HepG2 (cell line): ENCODE data around the gene SMPD2. TPM values are rescaled to one million over a fixed set of nuclear protein-coding genes. Genes with fewer than 3 reads are reported as not detected.

Experiments used
- AGO2 ChIP-seq: fragments of 200-400 bp; formaldehyde crosslinking; optimal IDR thresholded peaks from 2 replicates; pipeline ENCODE3; 2017; ENCODE audit warnings: mild to moderate bottlenecking, low read depth, low read length, moderate library complexity
- ATAD3A ChIP-seq: sonication (generic); formaldehyde crosslinking; IDR thresholded peaks from 2 replicates; pipeline ENCODE4 v1.4.0; 2020; ENCODE audit warnings: missing genetic modification reagents
- FOXP1 ChIP-seq, 2 experiments: fragments of 450-650 bp in 1 of 2; IDR thresholded peaks; 2 replicates each; pipeline ENCODE4 v1.6.1; 2017 to 2018; ENCODE audit warnings: antibody characterized with exemption in 1 of 2
- HNRNPL ChIP-seq: fragments of 200-400 bp; formaldehyde crosslinking; IDR thresholded peaks from 2 replicates; pipeline ENCODE4 v1.6.1; 2017; ENCODE audit warnings: mild to moderate bottlenecking, low read depth, low read length
- KAT8 ChIP-seq: IDR thresholded peaks from 2 replicates; pipeline ENCODE4 v1.6.1; 2016; ENCODE audit warnings: missing genetic modification reagents, missing compliant biosample characterization
- MBD4 ChIP-seq: IDR thresholded peaks from 2 replicates; pipeline ENCODE4 v1.6.1; 2012; ENCODE audit warnings: low read length, inconsistent platforms, borderline replicate concordance
- NPAS2 ChIP-seq: sonication (generic); formaldehyde crosslinking; IDR thresholded peaks from 2 replicates; pipeline ENCODE4 v1.8.0; 2022; ENCODE audit warnings: mild to moderate bottlenecking, missing genetic modification reagents, borderline replicate concordance
- PHF20 ChIP-seq: sonication (generic); formaldehyde crosslinking; IDR thresholded peaks from 2 replicates; pipeline ENCODE4 v1.5.0; 2020; ENCODE audit warnings: mild to moderate bottlenecking, missing genetic modification reagents
- RBM39 ChIP-seq: fragments of 200-400 bp; formaldehyde crosslinking; IDR thresholded peaks from one replicate; pipeline ENCODE4 v1.6.1; 2018; ENCODE audit warnings: antibody characterized with exemption, mild to moderate bottlenecking, low read depth, low read length; ENCODE audit not compliant: poor library complexity, severe bottlenecking
- YEATS2 ChIP-seq: sonication (generic); formaldehyde crosslinking; IDR thresholded peaks from 2 replicates; pipeline ENCODE4 v1.4.0; 2020; ENCODE audit warnings: missing genetic modification reagents, borderline replicate concordance
- YY1 ChIP-seq: IDR thresholded peaks from 2 replicates; pipeline ENCODE4 v1.6.1; 2011; ENCODE audit warnings: low read length, low read depth, moderate library complexity, mild to moderate bottlenecking; ENCODE audit not compliant: insufficient read depth, insufficient replicate concordance
- ZNF138 ChIP-seq: sonication (generic); formaldehyde crosslinking; IDR thresholded peaks from 2 replicates; pipeline ENCODE4 v1.5.0; 2020; ENCODE audit warnings: mild to moderate bottlenecking, low read depth, missing genetic modification reagents
- ZNF331 ChIP-seq: sonication (generic); formaldehyde crosslinking; IDR thresholded peaks from 2 replicates; pipeline ENCODE4 v1.4.0; 2020; ENCODE audit warnings: missing genetic modification reagents
- ZSCAN25 ChIP-seq: sonication (generic); formaldehyde crosslinking; IDR thresholded peaks from 2 replicates; pipeline ENCODE4 v1.8.0; 2022; ENCODE audit warnings: mild to moderate bottlenecking, missing genetic modification reagents
- polyA plus RNA-seq, 8 experiments: library from polyadenylated mRNA; depleted of rRNA in 3 of 8; stranded (reverse) in 7 of 8; unstranded in 1 of 8; fragments of >200 nt; fragmentation: Illumina TruSeq in 4 of 8; extraction: Trizol in 4 of 8; gene quantifications; 2 replicates each; pipeline versions ENCODE4 v1.2.1 to v1.2.3, GENCODE V29; 2011 to 2016; ENCODE audit warnings: low read depth in 4 of 8, missing spikeins in 1 of 8, mixed read lengths in 1 of 8; ENCODE audit not compliant: insufficient read depth in 1 of 8
- total RNA-seq, 5 experiments: library from RNA; depleted of rRNA; stranded (reverse); fragments of >200 nt; fragmentation: Illumina TruSeq; extraction: Trizol; gene quantifications; 2 replicates each; pipeline ENCODE4 v1.2.3, GENCODE V29; 2016; ENCODE audit warnings: low read depth in 1 of 5
- TF ChIP-seq, protein P1 (sequence below): sonication (generic); formaldehyde crosslinking; IDR thresholded peaks from 2 replicates; pipeline ENCODE4 v1.4.0; 2020; ENCODE audit warnings: missing genetic modification reagents, borderline replicate concordance
- TF ChIP-seq, protein P2 (sequence below): sonication (generic); formaldehyde crosslinking; IDR thresholded peaks from 2 replicates; pipeline ENCODE4 v1.5.0; 2020; ENCODE audit warnings: missing genetic modification reagents
- TF ChIP-seq, protein P3 (sequence below): sonication (generic); formaldehyde crosslinking; IDR thresholded peaks from 2 replicates; pipeline ENCODE4 v1.4.0; 2020; ENCODE audit warnings: missing genetic modification reagents
- TF ChIP-seq, protein P4 (sequence below): IDR thresholded peaks from 2 replicates; pipeline ENCODE4 v1.6.1; 2016; ENCODE audit warnings: missing compliant biosample characterization, missing genetic modification reagents, borderline replicate concordance
- TF ChIP-seq, protein P5 (sequence below): sonication (generic); formaldehyde crosslinking; IDR thresholded peaks from 2 replicates; pipeline ENCODE4 v1.4.0; 2020; ENCODE audit warnings: mild to moderate bottlenecking, missing genetic modification reagents
- TF ChIP-seq, protein P6 (sequence below): IDR thresholded peaks from 2 replicates; pipeline ENCODE4 v1.6.1; 2016; ENCODE audit warnings: missing biosample characterization, missing genetic modification reagents, low read depth

The SMPD2 gene
- total and polyA plus RNA-seq, 2 of the 13 experiments (the other 11 are each of a cell fraction or from before 2014, with no cell fraction given) = 5.9 to 10.6 TPM

- TF ChIP-seq, protein P1, sequence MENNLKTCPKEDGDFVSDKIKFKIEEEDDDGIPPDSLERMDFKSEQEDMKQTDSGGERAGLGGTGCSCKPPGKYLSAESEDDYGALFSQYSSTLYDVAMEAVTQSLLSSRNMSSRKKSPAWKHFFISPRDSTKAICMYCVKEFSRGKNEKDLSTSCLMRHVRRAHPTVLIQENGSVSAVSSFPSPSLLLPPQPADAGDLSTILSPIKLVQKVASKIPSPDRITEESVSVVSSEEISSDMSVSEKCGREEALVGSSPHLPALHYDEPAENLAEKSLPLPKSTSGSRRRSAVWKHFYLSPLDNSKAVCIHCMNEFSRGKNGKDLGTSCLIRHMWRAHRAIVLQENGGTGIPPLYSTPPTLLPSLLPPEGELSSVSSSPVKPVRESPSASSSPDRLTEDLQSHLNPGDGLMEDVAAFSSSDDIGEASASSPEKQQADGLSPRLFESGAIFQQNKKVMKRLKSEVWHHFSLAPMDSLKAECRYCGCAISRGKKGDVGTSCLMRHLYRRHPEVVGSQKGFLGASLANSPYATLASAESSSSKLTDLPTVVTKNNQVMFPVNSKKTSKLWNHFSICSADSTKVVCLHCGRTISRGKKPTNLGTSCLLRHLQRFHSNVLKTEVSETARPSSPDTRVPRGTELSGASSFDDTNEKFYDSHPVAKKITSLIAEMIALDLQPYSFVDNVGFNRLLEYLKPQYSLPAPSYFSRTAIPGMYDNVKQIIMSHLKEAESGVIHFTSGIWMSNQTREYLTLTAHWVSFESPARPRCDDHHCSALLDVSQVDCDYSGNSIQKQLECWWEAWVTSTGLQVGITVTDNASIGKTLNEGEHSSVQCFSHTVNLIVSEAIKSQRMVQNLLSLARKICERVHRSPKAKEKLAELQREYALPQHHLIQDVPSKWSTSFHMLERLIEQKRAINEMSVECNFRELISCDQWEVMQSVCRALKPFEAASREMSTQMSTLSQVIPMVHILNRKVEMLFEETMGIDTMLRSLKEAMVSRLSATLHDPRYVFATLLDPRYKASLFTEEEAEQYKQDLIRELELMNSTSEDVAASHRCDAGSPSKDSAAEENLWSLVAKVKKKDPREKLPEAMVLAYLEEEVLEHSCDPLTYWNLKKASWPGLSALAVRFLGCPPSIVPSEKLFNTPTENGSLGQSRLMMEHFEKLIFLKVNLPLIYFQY (CRISPR knock-in tag) = no peak
- TF ChIP-seq, protein P2, sequence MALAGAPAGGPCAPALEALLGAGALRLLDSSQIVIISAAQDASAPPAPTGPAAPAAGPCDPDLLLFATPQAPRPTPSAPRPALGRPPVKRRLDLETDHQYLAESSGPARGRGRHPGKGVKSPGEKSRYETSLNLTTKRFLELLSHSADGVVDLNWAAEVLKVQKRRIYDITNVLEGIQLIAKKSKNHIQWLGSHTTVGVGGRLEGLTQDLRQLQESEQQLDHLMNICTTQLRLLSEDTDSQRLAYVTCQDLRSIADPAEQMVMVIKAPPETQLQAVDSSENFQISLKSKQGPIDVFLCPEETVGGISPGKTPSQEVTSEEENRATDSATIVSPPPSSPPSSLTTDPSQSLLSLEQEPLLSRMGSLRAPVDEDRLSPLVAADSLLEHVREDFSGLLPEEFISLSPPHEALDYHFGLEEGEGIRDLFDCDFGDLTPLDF (CRISPR knock-in tag) = no peak
- TF ChIP-seq, protein P3, sequence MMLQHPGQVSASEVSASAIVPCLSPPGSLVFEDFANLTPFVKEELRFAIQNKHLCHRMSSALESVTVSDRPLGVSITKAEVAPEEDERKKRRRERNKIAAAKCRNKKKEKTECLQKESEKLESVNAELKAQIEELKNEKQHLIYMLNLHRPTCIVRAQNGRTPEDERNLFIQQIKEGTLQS (CRISPR knock-in tag) = no peak
- TF ChIP-seq KAT8 (CRISPR knock-in tag) (0 out of 2 replicates have a peak, but pooled peaks have one; percentile 25), YEATS2 (CRISPR knock-in tag) (0 out of 2 replicates have a peak, but pooled peaks have one; percentile 20), ZSCAN25 (CRISPR knock-in tag) (no peak), AGO2 (no peak), YY1 (no peak), ZNF138 (CRISPR knock-in tag) (no peak), ZNF331 (CRISPR knock-in tag) (0 out of 2 replicates have a peak, but pooled peaks have one; percentile 12), RBM39 (peak; percentile 8), FOXP1 (IDR thresholded peaks at IDR 0.05) (no peak), FOXP1 (CRISPR knock-in tag; IDR thresholded peaks at IDR 0.05) (no peak), HNRNPL (0 out of 2 replicates have a peak, but pooled peaks have one; percentile 10), NPAS2 (CRISPR knock-in tag) (no peak), ATAD3A (no peak), PHF20 (CRISPR knock-in tag) (no peak), MBD4 (no peak)
- TF ChIP-seq, protein P4, sequence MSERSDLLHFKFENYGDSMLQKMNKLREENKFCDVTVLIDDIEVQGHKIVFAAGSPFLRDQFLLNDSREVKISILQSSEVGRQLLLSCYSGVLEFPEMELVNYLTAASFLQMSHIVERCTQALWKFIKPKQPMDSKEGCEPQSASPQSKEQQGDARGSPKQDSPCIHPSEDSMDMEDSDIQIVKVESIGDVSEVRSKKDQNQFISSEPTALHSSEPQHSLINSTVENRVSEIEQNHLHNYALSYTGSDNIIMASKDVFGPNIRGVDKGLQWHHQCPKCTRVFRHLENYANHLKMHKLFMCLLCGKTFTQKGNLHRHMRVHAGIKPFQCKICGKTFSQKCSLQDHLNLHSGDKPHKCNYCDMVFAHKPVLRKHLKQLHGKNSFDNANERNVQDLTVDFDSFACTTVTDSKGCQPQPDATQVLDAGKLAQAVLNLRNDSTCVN = no peak
- TF ChIP-seq, protein P5, sequence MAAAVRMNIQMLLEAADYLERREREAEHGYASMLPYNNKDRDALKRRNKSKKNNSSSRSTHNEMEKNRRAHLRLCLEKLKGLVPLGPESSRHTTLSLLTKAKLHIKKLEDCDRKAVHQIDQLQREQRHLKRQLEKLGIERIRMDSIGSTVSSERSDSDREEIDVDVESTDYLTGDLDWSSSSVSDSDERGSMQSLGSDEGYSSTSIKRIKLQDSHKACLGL (CRISPR knock-in tag) = 0 out of 2 replicates have a peak, but pooled peaks have one; percentile 13
- TF ChIP-seq, protein P6, sequence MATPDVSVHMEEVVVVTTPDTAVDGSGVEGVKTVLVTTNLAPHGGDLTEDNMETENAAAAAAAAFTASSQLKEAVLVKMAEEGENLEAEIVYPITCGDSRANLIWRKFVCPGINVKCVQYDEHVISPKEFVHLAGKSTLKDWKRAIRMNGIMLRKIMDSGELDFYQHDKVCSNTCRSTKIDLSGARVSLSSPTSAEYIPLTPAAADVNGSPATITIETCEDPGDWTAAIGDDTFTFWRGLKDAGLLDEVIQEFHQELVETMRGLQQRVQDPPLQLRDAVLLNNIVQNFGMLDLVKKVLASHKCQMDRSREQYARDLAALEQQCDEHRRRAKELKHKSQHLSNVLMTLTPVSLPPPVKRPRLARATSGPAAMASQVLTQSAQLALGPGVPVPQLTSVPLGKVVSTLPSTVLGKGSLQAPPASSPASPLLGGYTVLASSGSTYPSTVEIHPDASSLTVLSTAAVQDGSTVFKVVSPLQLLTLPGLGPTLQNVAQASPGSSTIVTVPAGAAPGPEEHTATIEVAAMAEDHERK (CRISPR knock-in tag) = no peak
Measured at GRCh38 chr6:109455437-109456110, 15.1 kb downstream of the SMPD2 start, which contains the start of gene MICAL1 (continued).
